HG03095 (cell line): ENCODE data around the gene AJAP1.

Source experiments
- ATAC-seq: cut with Tn5 transposase; IDR thresholded peaks from one replicate; pipeline ENCODE4 v1.9.1; 2021; ENCODE audit warnings: moderate library complexity; ENCODE audit not compliant: unreplicated experiment

The AJAP1 gene

DNA sequence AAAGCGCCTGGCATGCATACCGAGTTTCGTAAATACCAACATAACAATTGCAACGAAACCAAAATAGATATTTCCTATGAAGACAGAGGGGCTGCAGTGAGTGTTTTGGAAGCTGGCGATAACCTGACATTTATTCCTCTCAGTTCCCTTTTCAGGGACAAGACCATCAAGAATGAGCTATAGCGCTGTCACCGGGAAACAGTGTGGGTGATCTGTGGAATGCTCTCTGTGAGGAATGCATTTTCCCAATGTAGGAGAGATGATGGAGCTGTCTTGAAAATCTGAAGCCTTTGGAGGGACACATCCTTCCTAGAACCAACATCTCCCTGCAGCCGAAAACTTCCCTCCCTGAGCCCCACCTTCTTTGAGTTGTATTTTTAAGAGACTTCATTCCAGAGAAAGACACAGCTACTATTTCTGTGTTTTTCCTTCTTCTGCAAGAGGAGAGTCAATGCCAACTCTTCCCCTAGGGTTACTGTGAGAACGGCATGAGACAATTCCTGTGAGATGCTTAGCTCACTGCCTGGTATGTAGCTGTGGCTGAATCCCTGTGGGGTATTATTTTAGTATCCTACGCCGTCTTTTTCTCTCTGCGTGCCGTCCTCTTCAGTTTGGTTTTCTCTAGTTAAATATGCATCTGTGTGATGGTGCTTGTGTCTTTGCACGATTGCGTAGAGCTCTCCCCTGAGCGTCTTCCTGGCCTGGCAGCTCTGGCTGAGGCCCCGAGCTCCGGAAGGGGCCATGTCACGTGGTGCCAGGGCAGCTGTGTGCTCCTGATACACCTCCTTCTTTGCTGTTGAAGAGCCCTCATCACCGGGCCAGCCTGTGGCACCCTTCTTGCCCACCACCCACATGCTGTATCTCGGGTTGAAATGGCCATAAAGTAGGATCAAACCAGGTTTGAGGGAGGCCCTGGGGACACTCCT, 45.2 kb downstream of the AJAP1 start:
- ATAC-seq: no peak

- ATAC-seq: no peak
These were observed 46.4 kb downstream of the AJAP1 start for GRCh38 chr1:4700801-4701200.

GRCh38 chr1:4701276-4701675, 46.9 kb downstream of the AJAP1 start:
- no peak for ATAC-seq

- no peak for ATAC-seq
These were observed 48.1 kb downstream of the AJAP1 start for GRCh38 chr1:4702464-4702863.

- no peak for ATAC-seq
These were observed 48.5 kb downstream of the AJAP1 start for GRCh38 chr1:4702932-4703331.

DNA sequence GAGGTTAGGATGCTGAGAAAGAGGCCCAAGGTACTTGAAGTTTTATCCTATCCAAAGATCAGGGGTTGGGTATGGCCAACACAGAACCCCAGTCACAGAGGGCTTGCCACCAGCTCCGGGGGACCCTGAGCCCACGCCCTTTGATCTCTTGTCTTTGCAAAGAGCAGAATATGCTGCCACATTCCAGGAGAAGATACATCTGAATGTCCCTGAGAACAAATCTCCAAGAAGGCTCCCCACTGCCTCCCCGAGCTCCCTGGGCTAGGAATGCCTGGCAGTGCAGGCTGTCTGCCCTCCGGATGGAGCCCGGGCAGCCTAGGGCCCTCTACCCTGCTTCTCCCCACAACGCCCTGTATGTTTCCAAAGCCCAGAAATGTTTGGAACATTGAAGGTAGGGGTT, 49.2 kb downstream of the AJAP1 start:
- ATAC-seq: no peak

- ATAC-seq: no peak
These were observed 54.6 kb downstream of the AJAP1 start for GRCh38 chr1:4708840-4709507.

DNA sequence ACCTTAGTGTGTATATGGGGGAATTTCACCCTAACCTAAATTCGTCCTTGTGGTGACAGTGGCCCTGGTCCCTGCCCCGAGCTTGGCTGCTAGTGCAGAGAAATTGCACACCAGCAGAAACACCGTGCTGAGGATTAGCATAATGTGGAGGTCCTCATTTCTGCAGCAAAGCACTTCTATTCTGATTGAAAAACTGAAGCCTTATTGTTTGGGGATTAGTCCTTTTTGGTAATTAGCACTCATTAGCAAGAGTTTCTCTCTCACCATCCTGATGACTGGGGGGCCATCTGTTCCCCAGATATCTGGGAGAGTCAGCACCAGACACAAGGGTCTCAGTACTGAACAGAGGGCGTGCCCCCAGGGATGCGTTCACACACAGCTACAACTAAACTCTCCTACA, 55.2 kb downstream of the AJAP1 start:
- ATAC-seq: no peak

- no peak for ATAC-seq
These were observed 56.4 kb downstream of the AJAP1 start for GRCh38 chr1:4710592-4711415.

- no peak for ATAC-seq
These were observed 57.2 kb downstream of the AJAP1 start for GRCh38 chr1:4711416-4712275.

GRCh38 chr1:4713669-4714068, 59.3 kb downstream of the AJAP1 start:
- no peak for ATAC-seq

DNA sequence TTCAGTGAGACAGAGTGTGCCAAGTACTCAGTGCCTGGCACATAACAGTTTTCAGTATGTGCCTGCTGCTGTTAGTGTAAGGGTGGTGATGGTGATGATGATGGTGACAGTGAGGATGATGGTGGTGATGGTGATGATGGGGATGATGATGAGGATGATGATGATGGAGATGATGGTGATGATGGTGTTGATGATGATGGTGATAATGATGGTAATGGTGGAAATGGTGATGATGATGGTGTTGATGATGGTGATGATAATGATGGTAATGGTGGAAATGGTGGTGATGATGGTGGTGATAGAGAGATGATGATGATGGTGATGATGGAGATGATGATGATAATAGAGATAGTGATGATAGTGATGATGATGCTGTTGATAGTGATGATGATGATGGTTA, 62.0 kb downstream of the AJAP1 start:
- no peak for ATAC-seq

DNA sequence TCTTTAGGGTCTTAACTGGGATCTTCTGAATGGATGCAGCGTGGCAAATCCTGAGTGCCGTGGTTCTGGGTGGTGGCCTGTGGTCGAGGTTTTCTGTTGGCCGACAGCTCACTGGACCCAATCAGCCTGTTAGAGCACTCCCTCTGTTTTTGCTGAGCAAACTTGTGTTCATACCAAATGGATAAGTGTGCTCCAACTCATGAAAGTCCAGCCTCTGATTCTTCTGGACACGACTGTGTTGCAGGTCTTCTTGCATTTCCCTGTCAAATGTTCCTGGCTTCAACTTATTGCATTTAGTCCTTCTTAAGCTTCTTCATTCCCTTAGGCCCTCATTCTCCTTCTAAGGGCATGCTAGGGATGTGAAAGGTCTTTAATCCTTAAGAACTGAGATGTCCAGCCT, 63.7 kb downstream of the AJAP1 start:
- no peak for ATAC-seq

- no peak for ATAC-seq
These were observed 68.7 kb downstream of the AJAP1 start for GRCh38 chr1:4723106-4723505.

DNA sequence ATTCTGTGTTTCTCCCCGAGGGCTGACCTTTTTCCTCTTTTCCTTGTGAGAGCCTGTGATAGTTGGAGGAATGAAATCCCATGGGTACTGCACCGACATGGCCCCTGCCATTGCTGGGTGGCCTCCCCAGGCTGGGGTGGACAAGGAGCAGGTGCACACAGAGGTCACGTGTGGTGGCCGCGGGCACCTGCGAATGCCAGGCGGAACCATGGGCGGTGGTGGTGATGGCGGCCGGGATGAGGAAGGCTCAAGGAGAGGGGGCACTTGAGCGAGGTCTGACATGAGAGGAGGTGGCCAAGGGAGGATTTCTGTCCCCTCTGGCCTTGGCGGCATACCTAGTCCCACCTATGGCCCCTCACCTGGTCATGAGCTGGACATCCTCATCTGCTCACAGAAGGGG, 69.6 kb downstream of the AJAP1 start:
- no peak for ATAC-seq

GRCh38 chr1:4724695-4725250, 70.4 kb downstream of the AJAP1 start:
- no peak for ATAC-seq

DNA sequence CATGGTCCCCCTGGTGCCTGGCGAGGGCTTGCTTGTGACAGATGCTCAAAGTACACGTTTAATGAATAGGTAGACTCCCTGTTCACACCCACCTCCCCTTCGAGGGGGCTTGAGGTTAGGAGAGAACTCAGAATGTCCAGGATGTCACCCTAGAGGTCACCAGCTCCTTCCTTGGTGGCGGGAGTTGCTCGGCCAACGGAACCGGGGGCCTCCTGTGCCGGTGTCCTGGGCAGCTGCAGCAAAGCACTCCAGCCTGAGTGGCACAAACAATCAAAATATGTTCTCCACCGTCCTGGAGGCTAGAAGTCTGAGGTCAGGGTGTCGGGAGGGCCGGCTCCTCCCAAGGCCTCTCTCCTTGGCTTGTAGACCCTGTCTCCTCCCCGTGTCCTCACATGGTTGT, 71.0 kb downstream of the AJAP1 start:
- no peak for ATAC-seq

DNA sequence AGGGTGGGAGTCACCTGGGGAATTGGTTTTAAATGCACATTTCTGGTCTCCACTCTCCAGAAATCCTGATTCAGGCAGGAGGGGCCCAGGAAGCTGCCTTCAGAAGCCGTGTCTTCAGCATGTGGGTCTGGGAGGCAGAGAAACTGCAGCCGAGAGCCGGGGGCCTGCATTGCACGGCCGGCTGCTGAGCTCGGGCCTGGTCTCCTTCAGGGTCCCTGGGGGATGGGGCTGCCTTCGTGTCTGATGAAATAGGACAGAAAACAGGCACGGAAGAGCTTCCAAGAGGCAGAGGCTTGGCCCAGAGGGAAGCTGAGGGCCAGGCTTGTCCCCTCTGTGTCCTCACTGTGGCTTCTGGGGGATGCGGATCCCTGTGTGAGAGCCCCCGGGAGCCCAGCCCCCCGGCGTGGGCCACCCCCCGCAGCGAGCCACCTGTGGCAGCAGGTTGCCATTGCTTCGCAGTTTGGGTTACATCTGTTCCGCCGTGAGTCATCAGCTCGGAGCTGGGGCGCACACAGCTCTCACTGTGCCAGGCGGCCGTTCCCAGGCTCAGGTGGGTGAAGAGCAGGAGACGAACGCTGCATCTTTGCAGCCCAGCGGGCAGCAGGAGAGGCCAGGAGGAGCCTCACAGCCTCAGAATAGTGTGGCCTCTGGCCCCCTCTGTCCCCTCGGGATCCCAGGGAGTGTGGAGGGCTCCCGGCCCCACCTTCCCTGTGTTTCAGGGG, 72.4 kb downstream of the AJAP1 start:
- no peak for ATAC-seq

- ATAC-seq: no peak
These were observed 74.1 kb downstream of the AJAP1 start for GRCh38 chr1:4728319-4729089.
